ENCODE measurements around the gene NDOR1.

Gene NDOR1

GRCh38 chr9:137235424-137236237 is 30.1 kb downstream of the NDOR1 start:
- no peak overlapping the region for H3K4me3 ChIP-seq (ENCODE audit: low read depth, low read length, poor library complexity, severe bottlenecking)
- no peak overlapping the region; the same call in 1 of the 2 replicates for H3K4me2 ChIP-seq (ENCODE audit: low read length)
- H4K20me1 ChIP-seq (ENCODE audit: insufficient read depth, low read length) = no peaks in the 10 kb centered on the region
- peaks cover 5% of the 10 kb centered on the region; the same call in 1 of the 2 replicates for H3K27me3 ChIP-seq (ENCODE audit: insufficient read depth, low read length)
- no peaks in the 10 kb centered on the region for H3K9me3 ChIP-seq (ENCODE audit: low read length)
- H3K79me2 ChIP-seq (ENCODE audit: insufficient read depth, low read length) = no peaks in the 10 kb centered on the region
- H3K9ac ChIP-seq (ENCODE audit: low read length) = no peak overlapping the region
- no peaks in the 10 kb centered on the region for H3F3A ChIP-seq (ENCODE audit: insufficient read depth, low read length)
- H2AFZ ChIP-seq (ENCODE audit: low read length) = no peak overlapping the region
- H3K36me3 ChIP-seq (ENCODE audit: insufficient read depth, low read length) = no peaks in the 10 kb centered on the region
- no peaks in the 10 kb centered on the region for H3K9me2 ChIP-seq (ENCODE audit: low read depth, low read length)
- H3K4me1 ChIP-seq (ENCODE audit: insufficient read depth, low read length, severe bottlenecking) = peaks cover 19% of the 10 kb centered on the region
- H3K27ac ChIP-seq (ENCODE audit: low read depth, low read length, poor library complexity, severe bottlenecking) = no peak overlapping the region
- TF ChIP-seq CTCF (IDR thresholded peaks at IDR 0.05; ENCODE audit: low read length) (peak; percentile 24; the same call in 1 of the 2 replicates), EZH2 (IDR thresholded peaks at IDR 0.05; ENCODE audit: borderline replicate concordance, low read length) (no peak)

GRCh38 chr9:137236238-137236935 is 30.9 kb downstream of the NDOR1 start:
- no peaks in the 10 kb centered on the region for H3K9me3 ChIP-seq (ENCODE audit: low read length)
- H4K20me1 ChIP-seq (ENCODE audit: insufficient read depth, low read length) = no peaks in the 10 kb centered on the region
- no peaks in the 10 kb centered on the region for H3K36me3 ChIP-seq (ENCODE audit: insufficient read depth, low read length)
- H3K27ac ChIP-seq (ENCODE audit: low read depth, low read length, poor library complexity, severe bottlenecking) = no peak overlapping the region
- H3K9ac ChIP-seq (ENCODE audit: low read length) = no peak overlapping the region
- TF ChIP-seq EZH2 (IDR thresholded peaks at IDR 0.05; ENCODE audit: borderline replicate concordance, low read length) (no peak), CTCF (IDR thresholded peaks at IDR 0.05; ENCODE audit: low read length) (peak; percentile 99)
- no peaks in the 10 kb centered on the region for H3K9me2 ChIP-seq (ENCODE audit: low read depth, low read length)
- H3K27me3 ChIP-seq (ENCODE audit: insufficient read depth, low read length) = 0 out of 2 replicates have a peak, but pooled peaks cover 2% of the 10 kb centered on the region
- H3K4me1 ChIP-seq (ENCODE audit: insufficient read depth, low read length, severe bottlenecking) = peaks cover 19% of the 10 kb centered on the region
- no peaks in the 10 kb centered on the region for H3K79me2 ChIP-seq (ENCODE audit: insufficient read depth, low read length)
- no peaks in the 10 kb centered on the region for H3F3A ChIP-seq (ENCODE audit: insufficient read depth, low read length)
- no peak overlapping the region for H3K4me3 ChIP-seq (ENCODE audit: low read depth, low read length, poor library complexity, severe bottlenecking)
- peak overlapping the region; percentile 48 for H3K4me2 ChIP-seq (ENCODE audit: low read length)
- no peak overlapping the region for H2AFZ ChIP-seq (ENCODE audit: low read length)

GRCh38 chr9:137236936-137237421 is 31.5 kb downstream of the NDOR1 start:
- TF ChIP-seq EZH2 (IDR thresholded peaks at IDR 0.05; ENCODE audit: borderline replicate concordance, low read length) (no peak), CTCF (IDR thresholded peaks at IDR 0.05; ENCODE audit: low read length) (no peak)
- Histone ChIP-seq H3K4me2 (ENCODE audit: low read length) (peak overlapping the region; percentile 48), H3K9ac (ENCODE audit: low read length) (no peak overlapping the region), H3K9me3 (ENCODE audit: low read length) (no peaks in the 10 kb centered on the region), H3K79me2 (ENCODE audit: insufficient read depth, low read length) (peaks cover 3% of the 10 kb centered on the region; the same call in 1 of the 2 replicates), H4K20me1 (ENCODE audit: insufficient read depth, low read length) (no peaks in the 10 kb centered on the region), H3K9me2 (ENCODE audit: low read depth, low read length) (no peaks in the 10 kb centered on the region), H3K27ac (ENCODE audit: low read depth, low read length, poor library complexity, severe bottlenecking) (no peak overlapping the region), H3K36me3 (ENCODE audit: insufficient read depth, low read length) (peaks cover 5% of the 10 kb centered on the region), H3K4me1 (ENCODE audit: insufficient read depth, low read length, severe bottlenecking) (peaks cover 21% of the 10 kb centered on the region), H3F3A (ENCODE audit: insufficient read depth, low read length) (no peaks in the 10 kb centered on the region), H3K27me3 (ENCODE audit: insufficient read depth, low read length) (0 out of 2 replicates have a peak, but pooled peaks cover 2% of the 10 kb centered on the region), H3K4me3 (ENCODE audit: low read depth, low read length, poor library complexity, severe bottlenecking) (no peak overlapping the region), H2AFZ (ENCODE audit: low read length) (no peak overlapping the region)

All from OCI-LY1 (cell line).